Midbrain (tissue), 1 donor: Measurements from ENCODE around the gene FRRS1.
A peak's percentile ranks its signal among the peaks of the same experiment; 100 is the strongest.
"Not testable (repeated sequence)": the region's sequence is repeated elsewhere in the genome, so short reads cannot be mapped to it uniquely, and the experiment has no call there.

ENCODE experiments used
- DNase-seq: peaks from one replicate; lab custom pipeline; 2025; lab: John Stamatoyannopoulos, UW

The FRRS1 gene

DNA sequence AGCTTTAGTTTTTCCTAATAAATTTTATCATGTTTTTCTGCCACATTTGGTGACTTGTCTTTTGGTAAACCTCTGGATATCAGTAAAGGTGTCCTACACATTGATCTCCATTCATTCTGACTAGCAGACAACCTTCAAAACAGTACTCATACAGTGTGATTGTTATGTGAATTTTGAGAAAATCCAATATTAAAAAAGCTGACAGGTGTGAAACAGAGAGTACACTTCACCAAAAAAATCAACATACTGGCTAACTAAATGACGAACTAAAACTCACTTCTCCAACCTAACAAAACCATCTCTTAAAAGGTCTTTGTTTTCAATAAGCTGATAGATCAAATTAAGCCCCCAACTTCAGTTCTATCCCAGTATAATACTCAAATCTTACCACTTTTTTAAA, 1.5 kb downstream of the FRRS1 start:
- no peak for DNase-seq

DNA sequence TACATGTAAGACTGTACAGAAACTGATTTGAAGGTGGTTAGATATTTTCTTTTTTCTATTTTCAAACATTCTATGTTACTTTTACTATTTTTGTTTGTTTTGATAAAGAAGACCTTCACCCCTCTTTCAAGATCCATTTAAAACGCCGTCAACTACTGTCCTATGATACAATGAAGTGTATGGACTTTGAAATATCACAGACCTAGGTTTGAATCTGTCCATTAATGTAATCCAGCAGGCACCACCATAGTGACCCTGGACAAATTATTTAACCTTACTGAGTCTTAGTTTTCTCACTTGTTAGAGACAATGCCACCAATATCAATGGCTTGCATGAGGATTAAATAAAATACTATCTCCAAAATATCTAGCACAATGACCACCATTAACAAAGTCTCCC, 2.0 kb downstream of the FRRS1 start:
- no peak for DNase-seq

DNA sequence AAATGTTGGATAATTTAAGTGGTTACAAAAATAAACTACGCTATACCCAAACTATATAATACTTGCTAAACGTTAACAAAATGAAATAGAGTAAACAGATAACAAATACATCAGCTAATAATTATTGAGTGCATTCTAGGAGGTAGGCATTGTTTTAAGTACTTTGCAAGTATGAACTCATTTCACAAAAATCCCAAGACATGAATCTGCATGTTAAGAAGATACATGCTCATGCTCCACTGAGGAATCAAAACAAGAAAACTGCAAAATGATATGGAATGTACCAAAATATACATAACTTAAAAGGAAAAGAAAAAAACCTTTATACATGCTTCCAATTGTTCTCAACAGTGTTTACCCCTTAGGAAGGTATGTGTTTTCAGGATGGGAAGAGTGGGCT, 2.5 kb downstream of the FRRS1 start:
- no peak for DNase-seq

DNA sequence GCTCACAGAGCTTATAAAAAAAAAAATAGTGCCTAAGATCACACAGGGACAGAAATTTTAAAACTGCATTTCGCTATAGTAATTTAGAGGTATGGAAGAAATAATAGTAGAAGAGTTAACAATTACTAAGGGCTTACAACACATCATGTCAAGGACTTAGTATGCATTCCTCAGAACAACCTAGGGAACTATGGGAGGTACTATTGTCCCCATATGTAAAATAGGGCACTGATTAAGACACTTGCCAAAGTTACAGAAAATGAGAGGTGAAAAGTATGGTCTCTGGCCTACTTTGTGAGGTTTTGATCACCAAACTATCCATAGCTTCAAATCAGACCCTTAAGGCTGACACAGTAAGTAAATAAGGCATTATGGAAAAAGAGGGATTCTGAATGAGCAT, 4.7 kb downstream of the FRRS1 start:
- DNase-seq = no peak

DNA sequence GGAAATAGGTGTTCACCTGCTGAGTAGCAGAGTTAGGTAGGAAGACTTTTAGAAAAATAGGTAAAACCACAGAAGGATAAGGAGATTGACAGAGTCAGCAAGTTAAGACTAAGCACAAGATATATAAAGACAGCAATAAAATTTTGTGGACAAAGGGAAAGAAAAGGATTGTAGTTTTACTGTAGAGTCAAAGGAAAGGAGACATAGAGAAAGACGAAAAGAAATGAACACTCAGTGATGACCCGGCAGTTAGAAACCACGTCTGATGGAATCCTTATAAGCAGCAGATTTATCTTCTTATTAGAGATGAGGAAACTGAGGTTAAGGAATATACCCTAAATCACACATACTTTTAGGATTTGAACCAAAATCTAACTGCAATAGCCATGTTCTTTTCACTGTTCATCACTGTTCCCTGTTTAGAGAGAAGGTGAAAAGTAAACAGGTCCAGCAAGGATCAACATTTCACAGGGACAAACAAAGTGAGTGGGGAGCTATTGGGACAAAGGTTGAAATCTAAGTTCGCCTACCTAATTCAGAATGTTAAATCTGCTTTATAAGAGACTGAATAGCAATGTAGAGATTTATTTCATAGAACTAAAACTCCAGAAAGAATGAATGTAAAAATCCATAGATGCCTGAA, 6.8 kb downstream of the FRRS1 start:
- DNase-seq = no peak

DNA sequence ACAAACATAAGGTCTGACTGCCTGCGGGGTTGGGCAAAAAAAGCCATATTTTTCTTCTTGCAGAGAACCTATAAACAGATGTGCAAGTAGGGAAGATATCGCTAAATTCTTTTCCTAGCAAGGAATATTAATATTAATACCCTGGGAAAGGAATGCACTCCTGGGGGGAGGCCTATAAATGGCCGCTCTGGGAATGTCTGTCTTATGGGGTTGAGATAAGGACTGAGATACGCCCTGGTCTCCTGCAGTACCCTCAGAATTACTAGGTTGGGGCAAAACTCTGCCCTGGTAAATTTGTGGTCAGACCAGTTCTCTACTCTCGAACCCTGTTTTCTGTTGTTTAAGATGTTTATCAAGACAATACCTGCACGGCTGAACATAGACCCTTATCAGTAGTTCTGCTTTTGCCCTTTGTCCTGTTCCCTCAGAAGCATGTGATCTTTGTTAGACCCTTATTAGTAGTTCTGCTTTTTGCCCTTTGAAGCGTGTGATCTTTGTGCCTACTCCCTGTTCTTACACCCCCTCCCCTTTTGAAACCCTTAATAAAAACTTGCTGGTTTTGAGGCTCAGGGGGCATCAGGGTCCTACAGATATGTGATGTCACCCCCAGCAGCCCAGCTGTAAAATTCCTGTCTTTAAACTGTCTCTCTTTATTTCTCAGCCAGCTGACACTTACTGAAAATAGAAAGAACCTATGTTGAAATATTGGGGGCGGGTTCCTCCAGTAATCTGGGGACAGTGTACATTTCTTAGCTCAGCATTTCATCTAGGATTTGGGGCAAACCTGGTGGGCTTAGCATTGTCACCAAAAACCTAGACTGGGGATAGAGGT, 7.5 kb downstream of the FRRS1 start:
- DNase-seq = not testable (repeated sequence)

DNA sequence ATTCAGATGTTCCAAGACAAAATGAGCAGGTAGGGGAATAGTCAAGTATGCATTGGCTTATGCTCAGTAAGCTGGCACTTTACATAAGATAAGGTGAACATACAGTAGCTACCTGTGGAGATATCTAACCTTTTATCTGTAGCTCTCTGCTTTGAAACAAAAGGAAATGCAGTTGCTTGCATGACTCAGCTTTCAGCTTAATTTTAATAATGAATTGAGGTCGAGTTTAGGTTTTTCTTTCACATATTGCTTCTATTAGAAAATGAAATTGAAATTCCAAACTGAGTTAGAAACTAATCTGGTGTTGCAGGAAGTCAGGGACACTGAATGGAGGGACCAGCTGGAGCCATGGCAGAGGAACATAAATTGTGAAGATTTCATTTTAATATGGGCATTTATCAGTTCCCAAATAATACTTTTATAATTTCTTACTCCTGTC, 8.3 kb downstream of the FRRS1 start:
- no peak for DNase-seq

DNA sequence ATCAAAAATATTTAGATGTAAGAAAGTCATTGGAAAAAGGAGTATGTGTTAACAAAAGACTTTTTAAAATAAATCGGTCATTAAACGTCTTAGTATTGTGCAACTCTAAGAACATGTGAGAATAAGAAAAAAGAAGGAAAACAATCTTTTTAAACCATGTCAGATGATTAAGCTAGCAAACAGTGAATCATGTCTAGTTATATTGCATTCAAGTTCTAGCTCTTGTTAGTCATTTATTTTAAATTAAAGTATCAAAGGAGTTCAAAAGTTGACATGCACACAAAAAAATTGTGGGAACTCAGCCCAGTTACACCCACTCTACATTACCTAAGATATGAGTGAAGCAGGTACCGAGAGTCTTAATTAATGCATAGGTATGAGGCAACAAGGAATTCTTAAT, 9.8 kb downstream of the FRRS1 start:
- DNase-seq = no peak

DNA sequence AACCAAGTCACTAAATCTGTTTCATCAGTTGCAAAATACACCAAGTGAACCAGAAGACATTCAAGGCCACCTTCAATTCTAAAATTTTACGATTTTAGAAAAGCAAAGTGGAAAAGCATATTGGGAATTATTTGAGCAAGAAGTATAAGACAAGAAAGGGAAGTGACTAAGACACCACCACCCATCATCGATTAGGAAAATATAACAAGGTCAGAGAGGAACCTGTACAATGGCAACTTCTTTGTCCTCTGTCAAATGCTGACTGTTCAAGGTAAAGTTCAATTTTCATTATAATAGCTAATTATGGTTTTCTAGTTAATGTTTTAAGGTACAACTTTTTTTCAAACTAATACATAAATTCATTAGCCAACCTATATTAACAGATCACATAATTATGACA, 10.8 kb downstream of the FRRS1 start:
- no peak for DNase-seq

DNA sequence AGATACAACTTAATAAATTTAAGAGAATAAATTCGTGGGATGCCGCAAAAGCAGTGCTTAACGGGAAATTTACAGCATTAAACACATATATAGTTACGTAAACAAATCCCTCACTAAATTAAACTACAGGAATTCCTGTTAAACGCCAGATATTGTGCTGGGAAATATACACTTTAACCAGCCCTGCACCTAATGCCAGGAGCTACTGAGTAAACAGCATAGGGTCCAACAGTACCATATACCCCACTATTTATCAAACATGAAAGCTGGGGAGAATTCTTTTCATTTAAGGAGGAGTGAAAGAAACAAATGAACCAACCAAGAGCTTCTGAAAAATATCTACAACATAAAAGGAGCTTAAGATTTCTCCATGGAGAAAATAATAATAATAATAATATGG, 11.7 kb downstream of the FRRS1 start:
- DNase-seq = no peak

DNA sequence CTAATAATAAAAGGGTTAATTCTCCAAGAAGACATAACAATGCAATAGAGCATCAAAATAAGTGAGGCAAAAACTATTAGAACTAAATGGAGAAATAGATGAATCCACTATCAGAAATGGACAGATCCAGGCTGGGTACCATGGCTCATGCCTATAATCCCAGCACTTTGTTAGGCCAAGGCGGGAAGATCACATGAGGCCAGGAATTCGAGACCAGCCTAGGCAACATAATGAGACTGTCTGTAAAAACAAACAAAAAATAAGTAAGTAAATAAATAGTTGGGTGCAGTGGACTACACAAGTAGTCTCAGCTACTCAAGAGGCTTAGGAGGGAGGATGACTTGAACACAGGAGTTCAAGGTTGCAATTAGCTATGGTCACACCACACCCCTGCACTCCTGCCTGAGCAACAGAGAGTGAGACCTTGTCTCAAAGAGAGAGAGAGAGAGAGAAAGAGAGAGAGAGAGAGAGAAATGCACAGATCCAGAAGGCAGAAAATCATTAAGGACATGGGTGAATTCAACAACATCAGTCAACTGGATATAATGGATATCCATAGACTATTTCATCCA, 12.3 kb downstream of the FRRS1 start:
- DNase-seq = no peak

DNA sequence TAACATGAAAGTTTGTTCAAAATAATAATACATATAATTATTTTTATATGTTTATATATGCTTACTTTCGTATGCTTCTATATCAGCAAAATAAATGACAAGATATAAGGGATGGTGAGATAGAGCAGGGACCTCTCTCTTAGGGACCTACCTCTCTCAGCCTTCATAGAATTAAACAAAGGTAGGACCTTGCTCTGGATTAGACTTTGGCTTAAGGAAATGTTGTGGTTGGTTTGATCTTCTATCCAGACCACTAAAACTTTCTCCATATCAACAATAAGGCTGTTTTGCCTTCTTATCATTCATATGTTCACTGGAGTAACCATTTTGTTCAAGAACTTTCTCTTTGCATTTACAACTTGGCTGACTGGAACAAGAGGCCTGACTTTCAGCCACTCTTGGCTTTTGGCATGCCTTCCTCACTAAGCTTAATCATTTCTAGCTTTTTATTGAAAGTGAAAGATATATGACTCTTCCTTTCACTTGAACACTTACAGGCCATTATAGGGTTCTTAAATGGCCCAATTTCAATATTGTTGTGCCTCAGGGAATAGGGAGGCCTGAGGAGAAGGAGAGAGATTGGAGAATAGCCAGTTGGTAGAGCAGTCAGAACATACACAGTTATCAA, 14.4 kb downstream of the FRRS1 start:
- no peak for DNase-seq

DNA sequence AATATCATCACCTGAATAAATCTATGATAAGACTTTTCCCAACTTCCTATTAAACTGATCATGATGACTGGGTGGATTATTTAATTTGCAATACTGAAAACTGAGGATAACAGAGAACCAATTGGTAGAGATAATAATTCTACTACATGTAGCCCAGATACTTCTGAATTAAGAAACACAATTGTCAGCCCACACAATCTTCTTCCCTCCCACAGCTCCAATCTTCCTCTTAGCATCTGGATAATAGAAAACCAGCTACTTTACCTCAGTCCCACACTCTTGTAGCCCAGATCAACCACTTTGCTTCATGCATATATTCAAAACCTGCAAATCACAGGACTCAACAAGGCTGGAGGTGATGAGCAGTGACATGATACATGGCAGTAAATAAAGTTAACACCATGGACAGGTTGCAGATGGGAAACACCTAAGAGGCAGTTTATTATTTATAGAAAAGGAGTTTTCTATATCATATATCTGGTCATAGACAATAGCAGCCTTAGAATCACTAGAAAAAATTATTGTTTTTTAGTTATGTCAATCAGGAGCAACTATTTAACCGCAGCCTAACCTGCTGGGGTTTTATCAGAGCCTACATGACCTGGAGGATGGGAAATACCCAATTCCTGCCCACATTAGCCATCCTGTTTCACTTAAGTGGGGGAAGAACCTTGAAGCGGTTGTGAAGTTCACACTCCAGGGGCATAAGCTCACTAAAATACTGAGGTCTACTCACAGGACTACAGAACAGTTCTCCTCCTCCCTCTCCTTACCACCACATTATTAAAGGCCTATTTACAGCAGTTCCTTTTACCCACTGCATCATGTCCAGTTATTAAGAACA, 16.7 kb downstream of the FRRS1 start:
- no peak for DNase-seq

DNA sequence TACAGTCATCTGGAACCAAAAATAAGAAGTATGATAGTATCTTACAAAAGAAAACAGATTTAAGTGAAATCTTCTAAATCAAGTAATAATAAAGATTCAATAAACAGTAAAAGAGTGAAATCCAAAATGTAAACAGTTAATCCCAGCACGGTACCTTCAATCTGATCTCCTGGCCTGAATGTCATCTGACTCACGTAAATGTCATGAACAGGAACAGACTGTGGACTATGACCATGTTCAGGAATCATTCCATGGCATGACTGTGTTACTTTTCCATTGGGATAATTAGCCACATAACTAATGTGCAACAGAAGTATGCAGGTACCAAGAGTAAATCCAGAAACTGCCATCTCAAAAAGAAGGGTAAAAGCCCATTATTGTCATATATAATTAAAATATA, 18.0 kb downstream of the FRRS1 start:
- no peak for DNase-seq

DNA sequence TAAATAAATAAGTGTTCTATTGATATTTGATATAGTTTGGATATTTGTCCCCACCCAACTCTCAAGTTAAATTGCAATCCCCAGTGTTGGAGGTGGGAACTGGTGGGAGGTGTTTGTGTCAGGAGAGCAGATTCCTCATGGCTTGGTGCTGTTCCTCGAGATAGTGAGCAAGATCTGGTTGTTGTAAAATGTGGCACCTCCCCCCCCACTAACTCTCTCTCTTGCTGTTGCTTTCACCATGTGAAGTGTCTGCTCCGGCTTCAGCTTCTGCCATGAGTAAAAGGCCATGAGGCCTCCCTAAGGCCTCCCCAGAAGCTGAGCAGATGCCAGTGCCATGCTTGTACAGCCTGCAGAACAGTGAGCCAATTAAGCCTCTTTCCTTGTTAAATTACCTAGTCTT, 20.8 kb downstream of the FRRS1 start:
- no peak for DNase-seq

DNA sequence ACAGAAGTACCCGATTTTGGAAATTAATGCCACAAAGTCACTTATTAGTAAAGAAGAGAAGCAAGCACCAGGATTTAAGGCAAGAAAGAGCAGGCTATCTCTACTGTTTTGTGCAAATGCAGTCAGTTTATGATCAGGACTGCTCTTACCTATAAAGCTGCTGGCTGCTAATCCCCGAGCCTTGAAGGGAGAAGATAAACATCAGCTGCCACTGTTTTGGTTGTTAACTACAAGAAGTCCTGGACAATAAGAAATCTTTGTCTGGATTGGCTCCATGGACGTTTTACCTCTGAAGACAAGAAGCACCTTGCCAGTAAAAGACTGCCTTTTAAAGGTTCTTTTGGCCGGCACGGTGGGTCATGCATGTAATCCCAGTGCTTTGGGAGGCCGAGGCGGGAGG, 21.4 kb downstream of the FRRS1 start:
- DNase-seq = no peak

DNA sequence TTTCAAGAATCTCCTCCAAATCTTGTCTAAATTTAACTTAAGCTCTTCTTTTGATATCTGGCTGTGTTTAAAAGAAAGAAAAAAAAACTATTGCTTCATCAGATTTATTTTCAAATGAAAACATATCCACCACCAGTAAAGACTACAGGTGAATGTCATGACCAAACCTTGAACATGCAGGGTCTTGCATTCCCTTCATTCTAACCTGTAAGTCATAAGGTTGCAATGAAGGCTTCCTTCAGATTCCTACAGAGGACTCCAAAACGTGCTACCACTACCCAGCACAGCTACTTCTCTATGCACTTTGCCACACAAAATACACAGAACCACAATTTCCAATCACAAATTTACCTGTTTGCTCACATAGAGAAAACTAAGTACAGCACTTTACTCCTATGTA, 26.3 kb downstream of the FRRS1 start:
- no peak for DNase-seq

DNA sequence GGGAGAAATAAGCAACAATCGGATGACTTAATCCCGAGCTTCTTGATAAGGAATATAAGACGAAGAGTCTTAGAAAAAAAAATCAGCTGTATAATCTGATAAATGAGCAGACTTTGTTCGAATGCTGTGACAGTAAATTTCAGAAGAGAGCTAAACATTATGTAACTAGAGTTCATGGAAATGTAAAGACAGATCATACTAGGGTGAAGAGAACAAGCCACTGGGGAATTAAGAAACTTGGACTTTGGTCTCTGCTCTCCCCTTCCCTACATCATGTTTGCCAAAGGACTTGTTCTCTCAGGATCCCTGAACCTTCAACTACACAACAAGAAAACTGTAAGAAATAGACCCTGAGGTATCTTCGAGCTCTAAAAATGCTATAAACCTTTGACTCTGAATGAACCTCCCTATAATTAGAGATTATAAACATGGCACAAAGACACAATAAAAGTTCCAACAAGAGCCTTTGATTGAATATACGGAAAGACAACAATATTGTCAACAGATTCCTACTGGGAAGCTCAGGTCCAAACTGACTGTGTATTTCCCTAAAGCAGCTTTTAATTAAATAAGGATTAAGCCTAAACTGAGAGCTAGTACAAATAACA, 27.5 kb downstream of the FRRS1 start:
- DNase-seq = no peak

DNA sequence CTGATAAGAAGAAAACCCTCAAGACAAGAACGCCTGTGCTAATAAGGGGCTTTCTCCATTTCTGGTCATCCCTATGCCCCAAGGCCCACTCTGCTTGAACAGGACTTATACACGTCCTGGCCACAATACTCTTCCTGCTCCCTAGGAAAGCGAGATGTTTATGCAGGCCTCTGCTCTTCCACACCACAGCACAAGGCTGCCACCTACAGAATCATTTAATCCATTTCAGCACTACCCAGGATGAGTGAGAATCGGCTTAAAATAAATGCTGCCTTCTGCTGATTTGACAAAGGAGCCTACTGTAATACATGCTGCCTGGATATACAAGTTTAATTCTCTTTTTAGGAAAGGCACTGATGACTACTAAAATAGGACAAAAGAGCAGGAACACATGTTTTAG, 29.4 kb downstream of the FRRS1 start:
- DNase-seq = peak; percentile 52

DNA sequence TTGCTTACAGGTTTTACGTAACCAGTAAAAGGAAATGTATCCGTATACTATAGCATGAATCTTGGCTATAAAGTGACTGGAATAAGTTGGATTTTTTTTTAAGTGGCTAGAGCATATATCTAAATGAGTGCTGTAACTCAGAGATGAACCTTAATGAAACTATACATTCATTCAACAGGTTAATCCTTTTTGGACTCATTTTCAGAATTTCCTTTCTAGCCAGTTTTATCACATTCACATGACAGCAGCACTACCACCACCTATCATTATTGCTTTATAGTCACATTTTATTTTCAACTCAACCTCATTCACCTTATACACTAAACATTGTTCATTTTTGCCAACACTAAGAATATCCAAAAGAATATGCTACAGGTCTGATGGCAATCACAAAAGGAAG, 30.6 kb downstream of the FRRS1 start:
- DNase-seq = no peak

DNA sequence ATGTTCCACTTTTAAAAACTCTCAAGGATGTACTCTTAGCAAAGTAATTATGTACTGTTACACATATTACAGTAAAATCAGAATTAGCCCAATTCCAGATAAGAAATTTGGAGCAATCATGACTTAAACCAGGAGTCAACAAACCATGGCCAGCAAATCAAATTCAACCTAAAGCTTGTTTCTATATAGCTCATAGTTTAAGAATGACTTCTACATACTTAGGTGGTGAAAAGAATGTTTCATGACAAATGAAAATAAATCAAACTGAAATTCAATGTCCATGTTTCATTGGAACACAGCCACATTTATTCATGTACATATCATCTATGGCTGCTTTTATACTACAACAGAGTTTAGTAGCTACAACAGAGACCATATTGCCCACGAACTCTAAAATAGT, 35.1 kb downstream of the FRRS1 start:
- no peak for DNase-seq
